HCT116 (cell line): ENCODE measurements around the gene PDE4D. TPM values are rescaled to one million over a fixed set of nuclear protein-coding genes. Genes with fewer than 3 reads are reported as not detected.

ENCODE experiments used
- ATAC-seq: fragments of 200-7000 bp; cut with Tn5 transposase; 2 replicates; pipeline ENCODE4 v1.9.1; 2020; ENCODE audit warnings: mild to moderate bottlenecking, moderate library complexity
- BruUV-seq: library from RNA; stranded (reverse); fragments of 400-500 nt; replicated peaks from 2 replicates; lab custom pipeline; 2021; lab: Mats Ljungman, UMichigan
- CTCF ChIA-PET: fragments of 300-600 bp; sonication (Branson Sonifier 250); formaldehyde crosslinking; loops from one replicate; lab custom pipeline; 2021; ENCODE audit warnings: antibody characterized with exemption; lab: Charles Lee
- POLR2A ChIA-PET: fragments of 300-600, 350-600 bp; sonication (Branson Sonifier 250); formaldehyde crosslinking; loops from one replicate; lab custom pipeline; 2021; ENCODE audit warnings: antibody characterized with exemption; lab: Charles Lee
- RAD21 ChIA-PET, 2 experiments: fragments of 300-600 bp; sonication (Branson Sonifier 250); formaldehyde crosslinking; loops; one replicate each; lab custom pipeline; 2023; ENCODE audit warnings: low total read pairs in 2 of 2; ENCODE audit not compliant: uncharacterized antibody in 2 of 2, unreplicated experiment in 2 of 2, low non-redundant PET in 1 of 2; lab: Charles Lee
- DNase-seq: peaks from one replicate; pipeline ENCODE4 v3.0.0-alpha.2; 2010; ENCODE audit warnings: low read depth, low spot score
- H2AFZ ChIP-seq: fragments of 200-600 bp; shearing (Covaris generic), sonication (generic); 2 replicates; pipeline ENCODE4 v1.6.1; 2017; ENCODE audit warnings: low read depth, mixed run types, mixed read lengths, antibody characterized with exemption, low read length; ENCODE audit not compliant: poor library complexity, severe bottlenecking
- H3K27ac ChIP-seq: 2 replicates; pipeline ENCODE4 v1.5.1; 2012; ENCODE audit warnings: low read depth, low read length
- H3K27me3 ChIP-seq: fragments of 200-600 bp; sonication (generic); 2 replicates; pipeline ENCODE4 v1.6.1; 2016; ENCODE audit warnings: mixed run types, low read length, mixed read lengths; ENCODE audit not compliant: insufficient read depth
- H3K36me3 ChIP-seq, 2 experiments: fragments of 200-500 bp in 1 of 2; fragments of 200-600 bp in 1 of 2; sonication (Bioruptor generic) in 1 of 2; sonication (generic) in 1 of 2; 2 replicates each; pipeline versions ENCODE4 v1.5.1 to v1.6.1; 2014 to 2016; ENCODE audit warnings: low read length in 2 of 2, inconsistent platforms in 1 of 2, mixed read lengths in 1 of 2, mixed run types in 1 of 2; ENCODE audit not compliant: insufficient read depth in 2 of 2, control insufficient read depth in 1 of 2
- H3K4me1 ChIP-seq, 2 experiments: fragments of 200-600 bp in 1 of 2; sonication (generic) in 1 of 2; 2 replicates each; pipeline versions ENCODE4 v1.5.1 to v1.6.1; 2012 to 2017; ENCODE audit warnings: low read length in 2 of 2, inconsistent platforms in 1 of 2, mild to moderate bottlenecking in 1 of 2, mixed read lengths in 1 of 2, mixed run types in 1 of 2, moderate library complexity in 1 of 2; ENCODE audit not compliant: insufficient read depth in 2 of 2, control insufficient read depth in 1 of 2
- H3K4me2 ChIP-seq: fragments of 200-600 bp; sonication (generic); 2 replicates; pipeline ENCODE4 v1.6.1; 2017; ENCODE audit warnings: mixed run types, low read length, mixed read lengths
- H3K4me3 ChIP-seq, 2 experiments: fragments of 200-600 bp in 1 of 2; sonication (generic) in 1 of 2; replicated peaks in 1 of 2; 2 replicates each; pipeline ENCODE4 v1.5.1; 2011 to 2016; ENCODE audit warnings: low read length in 2 of 2, control low read depth in 1 of 2, low read depth in 1 of 2, mild to moderate bottlenecking in 1 of 2, mixed read lengths in 1 of 2, mixed run types in 1 of 2
- H3K79me2 ChIP-seq: fragments of 200-600 bp; sonication (generic); 2 replicates; pipeline ENCODE4 v1.6.1; 2017; ENCODE audit warnings: mild to moderate bottlenecking, mixed run types, low read length, moderate library complexity, mixed read lengths; ENCODE audit not compliant: insufficient read depth
- H3K9ac ChIP-seq: fragments of 200-600 bp; sonication (generic); 2 replicates; pipeline ENCODE4 v1.6.1; 2016; ENCODE audit warnings: low read length, mixed read lengths
- H3K9me2 ChIP-seq: fragments of 200-600 bp; sonication (generic), shearing (Covaris generic); 2 replicates; pipeline ENCODE4 v1.6.1; 2017; ENCODE audit warnings: mixed run types, mild to moderate bottlenecking, moderate library complexity; ENCODE audit not compliant: insufficient read depth
- H3K9me3 ChIP-seq, 2 experiments: fragments of 200-500 bp in 1 of 2; fragments of 200-600 bp in 1 of 2; sonication (Bioruptor generic) in 1 of 2; sonication (generic) in 1 of 2; 2 replicates each; pipeline ENCODE4 v1.6.1; 2014 to 2017; ENCODE audit warnings: low read length in 2 of 2, mixed read lengths in 2 of 2, inconsistent platforms in 1 of 2, low read depth in 1 of 2, mild to moderate bottlenecking in 1 of 2, mixed run types in 1 of 2, moderate library complexity in 1 of 2; ENCODE audit not compliant: control insufficient read depth in 1 of 2, insufficient read depth in 1 of 2
- H4K20me1 ChIP-seq: fragments of 200-600 bp; sonication (generic), shearing (Covaris generic); 2 replicates; pipeline ENCODE4 v1.6.1; 2017; ENCODE audit warnings: mixed run types, mild to moderate bottlenecking, moderate library complexity; ENCODE audit not compliant: insufficient read depth
- CEBPB ChIP-seq: IDR thresholded peaks from 2 replicates; pipeline ENCODE4 v1.6.1; 2012; ENCODE audit warnings: low read depth
- EGR1 ChIP-seq: IDR thresholded peaks from 2 replicates; pipeline ENCODE4 v1.6.1; 2012; ENCODE audit warnings: low read depth
- ELF1 ChIP-seq: IDR thresholded peaks from 2 replicates; pipeline ENCODE4 v1.6.1; 2012; ENCODE audit warnings: low read depth, borderline replicate concordance
- POLR2A ChIP-seq: IDR thresholded peaks from 2 replicates; pipeline ENCODE4 v1.7.0; 2011; ENCODE audit warnings: borderline replicate concordance; ENCODE audit not compliant: insufficient read depth, insufficient read length; ENCODE audit errors: extremely low read depth
- RAD21 ChIP-seq: IDR thresholded peaks from 2 replicates; pipeline ENCODE4 v1.6.1; 2012; ENCODE audit warnings: low read depth, mild to moderate bottlenecking
- SIN3A ChIP-seq: IDR thresholded peaks from 2 replicates; pipeline ENCODE4 v1.6.1; 2012; ENCODE audit warnings: low read depth
- ZNF274 ChIP-seq: fragments of 200-500 bp; sonication (Bioruptor generic); IDR thresholded peaks from 2 replicates; pipeline ENCODE4 v1.6.1; 2014; ENCODE audit warnings: mild to moderate bottlenecking, low read depth, low read length, inconsistent platforms
- intact Hi-C: fragments of 100-400 bp; cut with micrococcal nuclease; formaldehyde crosslinking; loops from 2 replicates; pipeline ENCODE4 v1.10.0; 2022
- total RNA-seq: library from RNA; stranded (reverse); gene quantifications from one replicate; pipeline ENCODE4 v1.2.1, GENCODE V29; 2021; ENCODE audit not compliant: unreplicated experiment
- TF ChIP-seq, protein P1 (sequence below): IDR thresholded peaks from 2 replicates; pipeline ENCODE4 v1.6.1; 2011; ENCODE audit warnings: mild to moderate bottlenecking, low read length, moderate library complexity; ENCODE audit not compliant: insufficient replicate concordance; ENCODE audit errors: extremely low read depth

PDE4D gene
- total RNA-seq, 1 experiment from 2014 or later: 1.1 TPM

DNA sequence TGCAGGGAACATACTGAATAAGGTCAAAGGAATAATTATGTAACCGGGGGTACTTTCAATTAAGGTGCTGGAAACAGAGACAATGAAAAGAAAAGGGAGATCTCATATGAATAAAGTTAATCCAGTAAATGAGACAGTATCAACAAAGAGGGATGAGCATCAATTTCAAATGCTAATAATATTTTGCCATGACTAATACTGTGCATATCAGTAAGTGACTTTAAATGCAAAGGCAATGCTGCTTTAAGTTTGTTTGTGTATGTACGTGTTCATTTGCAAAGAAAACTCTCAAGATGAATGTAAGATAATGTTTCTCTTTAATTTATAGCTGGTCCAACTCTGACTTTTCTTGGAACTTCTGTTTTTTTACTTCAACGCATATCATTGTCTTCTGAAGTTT lies 139.9 kb downstream of the PDE4D start:
- Histone ChIP-seq H3K9me2 (no peaks in the 10 kb centered on the region), H2AFZ (no peak overlapping the region), H4K20me1 (no peaks in the 10 kb centered on the region), H3K4me2 (no peak overlapping the region), H3K9me3 (no peaks in the 10 kb centered on the region), H3K9ac (no peak overlapping the region), H3K4me1 (no peaks in the 10 kb centered on the region), H3K4me3 (no peak overlapping the region), H3K27ac (no peak overlapping the region), H3K79me2 (no peaks in the 10 kb centered on the region), H3K36me3 (no peaks in the 10 kb centered on the region), H3K27me3 (no peaks in the 10 kb centered on the region)
- BruUV-seq: no TSS peak
- ChIA-PET POLR2A (no interaction called here), CTCF (no interaction called here), RAD21 (no interaction called here)
- no peak for DNase-seq
- ATAC-seq: no peak
- no peak for TF ChIP-seq SIN3A
- no peak for TF ChIP-seq ZNF274
- TF ChIP-seq RAD21: no peak
- no peak for TF ChIP-seq POLR2A
- TF ChIP-seq CEBPB: no peak
- no peak for TF ChIP-seq ELF1
- TF ChIP-seq, protein P1, sequence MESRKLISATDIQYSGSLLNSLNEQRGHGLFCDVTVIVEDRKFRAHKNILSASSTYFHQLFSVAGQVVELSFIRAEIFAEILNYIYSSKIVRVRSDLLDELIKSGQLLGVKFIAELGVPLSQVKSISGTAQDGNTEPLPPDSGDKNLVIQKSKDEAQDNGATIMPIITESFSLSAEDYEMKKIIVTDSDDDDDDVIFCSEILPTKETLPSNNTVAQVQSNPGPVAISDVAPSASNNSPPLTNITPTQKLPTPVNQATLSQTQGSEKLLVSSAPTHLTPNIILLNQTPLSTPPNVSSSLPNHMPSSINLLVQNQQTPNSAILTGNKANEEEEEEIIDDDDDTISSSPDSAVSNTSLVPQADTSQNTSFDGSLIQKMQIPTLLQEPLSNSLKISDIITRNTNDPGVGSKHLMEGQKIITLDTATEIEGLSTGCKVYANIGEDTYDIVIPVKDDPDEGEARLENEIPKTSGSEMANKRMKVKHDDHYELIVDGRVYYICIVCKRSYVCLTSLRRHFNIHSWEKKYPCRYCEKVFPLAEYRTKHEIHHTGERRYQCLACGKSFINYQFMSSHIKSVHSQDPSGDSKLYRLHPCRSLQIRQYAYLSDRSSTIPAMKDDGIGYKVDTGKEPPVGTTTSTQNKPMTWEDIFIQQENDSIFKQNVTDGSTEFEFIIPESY: no peak
- TF ChIP-seq EGR1: no peak
- intact Hi-C loops: no loop called here
